Stimulated activated CD4-positive, alpha-beta T cell treated with anti-CD3 and anti-CD28 coated beads, Interleukin-1b, Interleukin-23, amount 100 ng/mL, for 48 hours (primary cell): ENCODE data around the gene KCNG4.
"Not testable (repeated sequence)": the region's sequence is repeated elsewhere in the genome, so short reads cannot be mapped to it uniquely, and the experiment has no call there.

Experiments
- DNase-seq: peaks from one replicate; pipeline ENCODE4 v3.0.0-alpha.2; 2020

KCNG4 gene

GRCh38 chr16:84205976-84206691 is 33.7 kb downstream of the KCNG4 start:
- DNase-seq = no peak

DNA sequence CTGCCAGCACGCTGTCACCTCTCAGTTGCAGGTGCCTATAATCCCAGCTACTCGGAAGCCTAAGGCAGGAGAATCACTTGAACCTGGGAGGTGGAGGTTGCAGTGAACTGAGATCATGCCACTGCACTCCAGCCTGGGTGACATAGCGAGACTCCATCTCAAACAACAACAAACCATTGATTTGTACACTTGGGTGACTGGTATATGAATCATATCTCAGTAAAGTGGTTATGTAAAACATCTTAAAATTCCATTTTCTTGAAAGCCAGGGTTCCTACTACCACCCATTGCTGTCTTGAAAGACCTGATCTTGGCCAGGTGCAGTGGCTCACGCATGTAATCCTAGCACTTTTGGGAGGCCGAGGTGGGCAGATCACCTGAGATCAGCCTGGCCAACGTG is 34.7 kb downstream of the KCNG4 start:
- not testable (repeated sequence) for DNase-seq

GRCh38 chr16:84204551-84204950 is 35.3 kb downstream of the KCNG4 start:
- not testable (repeated sequence) for DNase-seq

DNA sequence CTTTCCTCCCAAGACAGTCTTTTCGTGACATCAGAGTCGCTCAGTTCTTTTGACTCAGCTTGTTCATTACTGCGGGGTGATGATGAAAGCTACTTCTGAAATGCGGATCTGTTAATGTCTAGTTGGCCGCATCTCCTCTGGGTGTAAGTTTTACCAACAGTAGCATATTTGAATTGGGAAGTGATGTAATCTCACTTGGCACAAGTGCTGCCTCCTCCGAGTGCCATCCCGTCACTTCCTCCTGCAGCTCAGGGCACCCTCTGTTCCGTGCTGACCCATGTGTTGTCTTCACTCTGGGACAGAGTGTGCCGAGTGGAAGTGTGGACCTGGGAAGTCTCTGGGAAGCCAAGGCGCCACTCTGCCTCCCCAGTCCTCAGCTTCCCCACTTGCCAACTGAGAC is 40.0 kb downstream of the KCNG4 start:
- no peak for DNase-seq

DNA sequence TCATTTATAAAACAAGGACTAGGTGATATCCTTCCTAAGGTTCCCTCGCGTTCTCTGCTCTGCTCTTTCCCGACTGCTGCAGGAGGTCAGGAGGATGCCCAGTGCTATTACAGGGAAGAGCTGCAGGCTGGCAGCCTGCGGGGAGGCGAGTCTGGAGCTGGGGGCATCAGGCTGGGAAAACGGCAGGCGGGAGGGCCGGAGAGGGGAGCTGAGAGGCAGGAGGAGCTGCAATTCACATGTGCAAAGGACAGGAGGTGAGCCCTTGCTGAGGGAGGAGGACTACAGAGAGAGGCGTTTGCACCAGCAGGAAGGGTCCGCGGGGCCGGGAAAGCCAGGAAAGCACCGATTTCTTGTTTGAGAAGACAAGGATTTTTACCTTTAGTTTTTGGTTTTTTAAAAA is 40.7 kb downstream of the KCNG4 start:
- no peak for DNase-seq

DNA sequence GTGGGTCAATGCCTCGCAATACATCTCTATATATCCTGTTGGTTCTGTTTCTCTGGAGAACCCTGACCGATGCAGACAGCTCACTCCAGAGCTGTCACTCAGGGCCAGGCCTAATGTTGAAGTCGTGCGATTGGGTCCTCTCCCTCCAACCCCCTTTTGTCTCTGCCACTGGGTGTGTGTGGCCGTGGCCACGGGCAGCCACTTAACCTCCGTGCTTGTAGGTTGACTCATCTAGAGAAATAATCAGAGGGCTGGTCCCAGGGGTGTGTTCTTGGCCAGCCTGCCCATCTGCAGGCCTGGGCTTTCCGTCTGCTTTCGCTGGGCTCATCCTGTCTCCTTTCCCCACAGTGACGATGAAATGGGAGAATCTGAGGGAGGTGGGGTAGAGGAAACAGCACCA is 41.4 kb downstream of the KCNG4 start:
- DNase-seq = no peak

- DNase-seq = no peak
Measured at GRCh38 chr16:84197466-84198128, 42.2 kb downstream of the KCNG4 start.

- no peak for DNase-seq
Measured at GRCh38 chr16:84196727-84197394, 43.0 kb downstream of the KCNG4 start.

DNA sequence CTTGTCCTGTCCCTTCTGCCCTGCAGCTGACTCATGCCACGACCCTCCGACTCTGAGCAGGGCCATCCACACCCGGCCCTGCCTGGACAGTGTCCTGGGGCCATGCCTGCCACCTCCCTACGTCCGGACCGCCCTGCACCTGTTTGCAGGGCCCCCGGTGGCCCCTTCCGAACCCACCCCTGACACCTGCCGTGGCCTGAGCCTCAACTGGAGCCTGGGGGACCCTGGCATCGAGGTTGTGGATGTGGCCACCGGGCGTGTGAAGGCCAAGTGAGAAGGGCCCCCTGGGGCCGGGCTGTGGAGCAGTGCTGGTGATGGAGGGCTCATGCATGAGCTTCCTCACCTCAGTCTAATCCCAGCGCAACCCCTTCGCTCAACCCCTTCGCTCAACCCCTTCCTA is 43.7 kb downstream of the KCNG4 start:
- DNase-seq = no peak

GRCh38 chr16:84195201-84196093 is 44.4 kb downstream of the KCNG4 start:
- DNase-seq = no peak

- DNase-seq = peak; percentile 36
Measured at GRCh38 chr16:84194470-84195200, 45.2 kb downstream of the KCNG4 start.

DNA sequence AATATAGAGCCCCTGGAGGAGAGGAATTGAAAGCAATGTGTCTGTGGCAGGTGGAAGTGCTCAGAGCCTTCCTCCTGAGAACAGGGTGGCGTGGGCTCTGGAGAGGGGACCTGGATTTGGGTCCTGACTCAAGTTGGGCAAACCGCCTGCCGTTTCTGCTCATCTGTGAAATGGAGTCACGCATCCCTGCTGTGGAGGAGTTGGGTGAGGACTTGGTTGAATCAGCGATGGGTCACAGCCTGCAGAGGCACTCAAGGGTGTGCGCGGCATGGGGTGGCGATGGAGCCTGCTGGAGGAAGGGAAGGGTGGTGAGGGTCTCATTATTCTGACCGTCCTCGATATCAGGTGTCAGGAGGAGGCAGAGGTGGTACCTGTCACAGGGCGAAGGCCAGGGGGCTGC is 45.8 kb downstream of the KCNG4 start:
- DNase-seq = no peak

- DNase-seq = no peak
Measured at GRCh38 chr16:84193480-84193879, 46.3 kb downstream of the KCNG4 start.

DNA sequence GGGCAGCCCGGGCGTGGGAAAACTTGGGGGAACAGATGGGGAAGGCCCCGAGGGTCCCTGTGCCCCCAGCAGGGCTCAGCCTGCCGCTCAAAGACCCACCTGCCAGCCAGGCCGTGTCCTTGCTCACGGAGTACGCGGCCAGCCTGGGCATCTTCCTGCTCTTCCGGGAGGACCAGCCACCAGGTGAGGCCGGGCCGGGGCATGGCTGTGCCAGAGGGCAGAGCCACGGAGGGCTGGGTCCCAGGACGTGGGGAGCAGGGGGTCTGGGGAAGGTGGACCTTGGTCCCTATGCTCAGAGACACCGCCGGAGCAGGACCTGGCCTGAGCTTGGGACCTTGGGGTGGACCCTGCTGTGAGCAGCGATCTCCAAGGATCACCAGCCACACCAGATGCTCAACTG is 48.3 kb downstream of the KCNG4 start:
- no peak for DNase-seq

DNA sequence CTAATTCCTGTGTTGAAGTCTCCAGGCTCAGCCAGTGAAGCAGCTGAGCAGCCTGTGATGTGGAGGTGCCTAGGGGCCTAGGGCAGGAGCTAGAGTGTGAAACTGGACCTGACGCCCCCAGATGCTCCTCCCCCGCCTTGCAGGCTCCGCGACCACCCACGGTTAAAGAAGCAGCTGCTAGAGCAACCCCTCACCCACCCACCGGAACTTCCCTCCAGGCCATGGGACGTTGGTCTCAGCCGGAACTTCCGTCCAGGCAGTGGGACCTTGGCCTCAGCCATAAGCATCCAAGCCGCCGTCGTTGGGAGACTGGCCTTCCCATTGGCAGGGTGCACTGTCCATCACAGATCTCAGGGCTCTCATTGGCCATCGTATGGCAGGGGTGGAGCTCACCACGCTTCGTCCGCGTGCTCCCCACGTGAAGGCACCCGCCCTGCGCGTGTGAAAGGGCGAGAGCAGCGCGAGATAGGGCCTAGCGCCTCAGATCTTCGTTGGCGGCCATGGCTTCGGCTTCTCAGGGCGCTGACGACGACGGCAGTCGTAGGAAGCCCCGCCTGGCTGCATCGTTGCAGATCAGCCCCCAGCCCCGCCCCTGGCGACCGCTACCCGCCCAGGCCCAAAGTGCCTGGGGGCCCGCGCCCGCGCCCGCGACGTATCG is 49.0 kb downstream of the KCNG4 start, which contains the start of gene ADAD2:
Gene ADAD2 (plus strand): TSS at position 427 of the 658 bp plus-strand sequence. CDS start 74 bp downstream, at position 501.
- no peak for DNase-seq

GRCh38 chr16:84186685-84187437 is 53.0 kb downstream of the KCNG4 start, which contains the start of gene TAF1C:
TSS of gene TAF1C (minus strand) at chr16:84187057. CDS start at chr16:84184988, 2,069 bp downstream.
- DNase-seq = peak; percentile 93

DNA sequence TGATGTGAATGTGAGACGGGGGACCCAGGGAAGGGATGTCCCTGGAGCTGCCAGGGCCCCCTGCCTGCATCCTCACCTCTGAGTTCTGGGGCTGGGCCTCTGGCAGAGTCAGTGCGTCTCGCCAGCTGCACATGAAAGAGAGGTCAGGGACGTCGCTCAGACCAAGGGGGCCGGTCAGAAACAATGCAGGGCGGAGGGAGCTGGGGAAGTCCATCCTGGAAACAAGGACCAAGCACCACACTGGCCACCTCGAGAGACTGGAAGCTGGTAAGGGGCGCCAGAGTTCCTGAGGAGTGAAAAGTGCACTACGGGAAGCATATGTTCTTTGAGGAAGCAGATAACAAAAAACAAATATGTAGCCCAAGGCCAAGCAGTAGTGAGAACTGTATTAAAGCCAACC is 55.0 kb downstream of the KCNG4 start:
- DNase-seq = no peak

GRCh38 chr16:84183911-84184591 is 55.8 kb downstream of the KCNG4 start:
- DNase-seq = no peak

- no peak for DNase-seq
Measured at GRCh38 chr16:84183572-84183875, 56.3 kb downstream of the KCNG4 start.
